ENCODE data around the gene LILRB2. TPM values are rescaled to one million over a fixed set of nuclear protein-coding genes. Genes with fewer than 3 reads are reported as not detected.

LILRB2 gene
- total RNA-seq, 1 experiment from 2014 or later: not detected

- no peak for DNase-seq (ENCODE audit: low read depth, low spot score)
- no TSS peak for BruUV-seq (replicated peaks)
- no peaks in the 10 kb centered on the region for H3K9me3 ChIP-seq (ENCODE audit: control insufficient read depth in 1 of 2, insufficient read depth in 1 of 2, low read depth in 1 of 2, low read length in 2 of 2)
- no peak for TF ChIP-seq CTCF (IDR thresholded peaks at IDR 0.05 in 2 of 3, conservative IDR thresholded peaks at IDR 0.05 in 1 of 3; ENCODE audit: borderline replicate concordance in 1 of 3, insufficient read depth in 1 of 3, low read depth in 2 of 3, low read length in 2 of 3)
- no peak for TF ChIP-seq POLR2AphosphoS5 (IDR thresholded peaks at IDR 0.05; ENCODE audit: low read depth, low read length)
- no peak for TF ChIP-seq ZFX (IDR thresholded peaks at IDR 0.05)
- TF ChIP-seq ZNF274 (IDR thresholded peaks at IDR 0.05; ENCODE audit: low read depth, low read length): no peak
- no peak for TF ChIP-seq REST (IDR thresholded peaks at IDR 0.05; ENCODE audit: low read depth)
- TF ChIP-seq EZH2phosphoT487 (IDR thresholded peaks at IDR 0.05; ENCODE audit: borderline replicate concordance): no peak
- no peak for TF ChIP-seq CBX3 (IDR thresholded peaks at IDR 0.05; ENCODE audit: low read depth)
- TF ChIP-seq SRF (IDR thresholded peaks at IDR 0.05; ENCODE audit: low read depth): no peak
- no peak for TF ChIP-seq EZH2 (IDR thresholded peaks at IDR 0.05)
- TF ChIP-seq EGR1 (IDR thresholded peaks at IDR 0.05; ENCODE audit: low read depth): no peak
- TF ChIP-seq POLR2A (IDR thresholded peaks at IDR 0.05; ENCODE audit: borderline replicate concordance, extremely low read depth, insufficient read depth, insufficient read length): no peak
- no peak for TF ChIP-seq TCF7L2 (IDR thresholded peaks at IDR 0.05; ENCODE audit: borderline replicate concordance, extremely low read depth, insufficient read depth, insufficient read length)
- TF ChIP-seq FOSL1 (IDR thresholded peaks at IDR 0.05; ENCODE audit: low read depth): no peak
- no peak for TF ChIP-seq MAX (IDR thresholded peaks at IDR 0.05)
- no peak for TF ChIP-seq YY1 (IDR thresholded peaks at IDR 0.05; ENCODE audit: extremely low read depth, insufficient replicate concordance, low read depth, low read length)
- no peak for TF ChIP-seq SP1 (IDR thresholded peaks at IDR 0.05; ENCODE audit: low read depth)
- TF ChIP-seq ZBTB33 (IDR thresholded peaks at IDR 0.05; ENCODE audit: extremely low read depth, insufficient replicate concordance, low read length): no peak
- TF ChIP-seq CEBPB (IDR thresholded peaks at IDR 0.05; ENCODE audit: low read depth): no peak
- TF ChIP-seq ATF3 (IDR thresholded peaks at IDR 0.05): no peak
- peaks cover 31% of the 10 kb centered on the region; the same call in 1 of the 2 replicates for H3K27me3 ChIP-seq (ENCODE audit: insufficient read depth, low read length)
- H3K79me2 ChIP-seq (ENCODE audit: insufficient read depth, low read length): no peaks in the 10 kb centered on the region
- no peak overlapping the region for H3K4me2 ChIP-seq (ENCODE audit: low read length)
- CTCF ChIA-PET: no interaction called here
- no peak overlapping the region for H3K27ac ChIP-seq (ENCODE audit: low read depth, low read length)
- H3K4me3 ChIP-seq (replicated peaks in 1 of 2; ENCODE audit: low read depth in 1 of 2, low read length in 2 of 2): no peak overlapping the region
- RAD21 ChIA-PET (ENCODE audit: low non-redundant PET in 1 of 2, low total read pairs in 2 of 2, uncharacterized antibody in 2 of 2, unreplicated experiment in 2 of 2): no interaction called here
- intact Hi-C loops (cut with micrococcal nuclease): no loop called here
- H3K9ac ChIP-seq (ENCODE audit: low read length): no peak overlapping the region
- no peaks in the 10 kb centered on the region for H3K36me3 ChIP-seq (ENCODE audit: control insufficient read depth in 1 of 2, insufficient read depth in 2 of 2, low read length in 2 of 2)
- no peaks in the 10 kb centered on the region for H3K4me1 ChIP-seq (ENCODE audit: control insufficient read depth in 1 of 2, insufficient read depth in 2 of 2, low read length in 2 of 2)
- POLR2A ChIA-PET: interaction anchor here (0.6 kb wide), 1 partner anchor 111 kb away, joined by 3 read pairs; no protein-coding TSS in a partner anchor
- H4K20me1 ChIP-seq (ENCODE audit: insufficient read depth): no peaks in the 10 kb centered on the region
- no peak for ATAC-seq
- no peak overlapping the region for H2AFZ ChIP-seq (ENCODE audit: low read depth, low read length, poor library complexity, severe bottlenecking)
- no peaks in the 10 kb centered on the region for H3K9me2 ChIP-seq (ENCODE audit: insufficient read depth)
Observed at GRCh38 chr19:54279406-54279962, 1.4 kb downstream of the LILRB2 start.

All from HCT116 (cell line).